GM12891 (cell line): Measurements from ENCODE around the gene CATSPER1.

ENCODE experiments used
- POLR2A ChIP-seq: IDR thresholded peaks from 2 replicates; pipeline ENCODE4 v1.6.1; 2011; ENCODE audit warnings: low read depth, low read length, control low read depth
- POLR2AphosphoS5 ChIP-seq: IDR thresholded peaks from 2 replicates; pipeline ENCODE4 v1.6.1; 2011; ENCODE audit warnings: low read depth, low read length, control low read depth
- TAF1 ChIP-seq: IDR thresholded peaks from 2 replicates; pipeline ENCODE4 v1.6.1; 2011; ENCODE audit warnings: low read depth, low read length, control low read depth

DNA sequence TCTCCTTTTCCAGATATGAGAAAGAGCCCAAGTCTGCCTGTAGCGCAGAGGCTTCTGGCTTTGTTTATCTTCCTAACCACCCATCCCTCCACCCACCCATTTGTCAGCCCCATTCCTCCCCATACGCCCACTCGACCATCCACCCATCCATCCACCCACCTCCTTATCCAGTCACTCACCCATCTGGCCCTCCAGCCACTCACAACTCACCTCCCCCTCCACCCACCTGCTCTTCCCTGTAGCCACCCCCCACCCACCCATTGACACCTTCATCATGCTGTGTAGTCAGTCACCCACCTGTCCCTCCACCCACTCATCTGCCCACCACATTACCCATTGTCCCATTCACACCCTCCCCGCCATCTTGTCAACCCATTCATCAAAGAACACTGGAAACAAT, 9.0 kb downstream of the CATSPER1 start:
- no peak for TF ChIP-seq POLR2AphosphoS5
- no peak for TF ChIP-seq POLR2A
- TF ChIP-seq TAF1, result no peak
